ENCODE results near the gene SLAMF8. TPM values are rescaled to one million over a fixed set of nuclear protein-coding genes. Genes with fewer than 3 reads are reported as not detected.

SLAMF8 gene
- polyA plus RNA-seq, 3 donors = 2.6 to 5.7 (median 5.7) TPM

GRCh38 chr1:159791461-159791860, 35.2 kb upstream of the SLAMF8 start:
- H3K36me3 Mint-ChIP-seq = no peaks in the 10 kb centered on the region
- no peak overlapping the region for H3K9ac ChIP-seq (ENCODE audit: insufficient read depth, low read length, poor library complexity, severe bottlenecking)
- no peaks in the 10 kb centered on the region for H3K4me1 Mint-ChIP-seq
- H2AFZ ChIP-seq (ENCODE audit: insufficient read depth, low read depth, low read length, poor library complexity, severe bottlenecking) = no peak overlapping the region
- H3K4me3 ChIP-seq (replicated peaks in 1 of 3; ENCODE audit: low read depth in 2 of 3, low read length in 3 of 3) = no peak overlapping the region
- no peak overlapping the region for H3K27ac ChIP-seq (ENCODE audit: low read depth in 1 of 2, low read length in 2 of 2)
- no peaks in the 10 kb centered on the region for H3K4me1 ChIP-seq (ENCODE audit: control insufficient read depth in 1 of 2, insufficient read depth in 2 of 2, low read length in 2 of 2)
- no peak for DNase-seq
- no peak overlapping the region for H3K27ac Mint-ChIP-seq
- H3K79me2 ChIP-seq (ENCODE audit: insufficient read depth, low read length) = no peaks in the 10 kb centered on the region
- intact Hi-C loops (cut with micrococcal nuclease) = no loop called here
- no peak overlapping the region for H3K4me2 ChIP-seq (replicated peaks; ENCODE audit: extremely low read depth, low read length, poor library complexity, severe bottlenecking)
- no peak overlapping the region for H3K4me3 Mint-ChIP-seq
- WGBS (ENCODE audit: insufficient coverage) = 38% methylated on average over 3 of the region's 3 CpGs
- H3K27me3 ChIP-seq (ENCODE audit: control insufficient read depth in 2 of 2, insufficient read depth in 2 of 2, low read length in 2 of 2) = peaks cover 0 to 11% of the 10 kb centered on the region in 2 donors
- H3K9me3 Mint-ChIP-seq = no peaks in the 10 kb centered on the region
- no peaks in the 10 kb centered on the region for H3K36me3 ChIP-seq (replicated peaks in 1 of 2; ENCODE audit: control insufficient read depth in 1 of 2, insufficient read depth in 2 of 2, low read length in 2 of 2)
- TF ChIP-seq, protein P1, sequence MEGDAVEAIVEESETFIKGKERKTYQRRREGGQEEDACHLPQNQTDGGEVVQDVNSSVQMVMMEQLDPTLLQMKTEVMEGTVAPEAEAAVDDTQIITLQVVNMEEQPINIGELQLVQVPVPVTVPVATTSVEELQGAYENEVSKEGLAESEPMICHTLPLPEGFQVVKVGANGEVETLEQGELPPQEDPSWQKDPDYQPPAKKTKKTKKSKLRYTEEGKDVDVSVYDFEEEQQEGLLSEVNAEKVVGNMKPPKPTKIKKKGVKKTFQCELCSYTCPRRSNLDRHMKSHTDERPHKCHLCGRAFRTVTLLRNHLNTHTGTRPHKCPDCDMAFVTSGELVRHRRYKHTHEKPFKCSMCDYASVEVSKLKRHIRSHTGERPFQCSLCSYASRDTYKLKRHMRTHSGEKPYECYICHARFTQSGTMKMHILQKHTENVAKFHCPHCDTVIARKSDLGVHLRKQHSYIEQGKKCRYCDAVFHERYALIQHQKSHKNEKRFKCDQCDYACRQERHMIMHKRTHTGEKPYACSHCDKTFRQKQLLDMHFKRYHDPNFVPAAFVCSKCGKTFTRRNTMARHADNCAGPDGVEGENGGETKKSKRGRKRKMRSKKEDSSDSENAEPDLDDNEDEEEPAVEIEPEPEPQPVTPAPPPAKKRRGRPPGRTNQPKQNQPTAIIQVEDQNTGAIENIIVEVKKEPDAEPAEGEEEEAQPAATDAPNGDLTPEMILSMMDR (IDR thresholded peaks at IDR 0.05) = no peak
- H4K20me1 ChIP-seq (ENCODE audit: insufficient read depth, low read length) = no peaks in the 10 kb centered on the region
- H3K27me3 Mint-ChIP-seq (ENCODE audit: low read depth in 3 of 3) = peaks cover 0 to 10% (median 5%) of the 10 kb centered on the region in 3 donors
- H3K9me3 ChIP-seq (replicated peaks in 1 of 2; ENCODE audit: control insufficient read depth in 1 of 2, insufficient read depth in 1 of 2, low read length in 2 of 2) = no peaks in the 10 kb centered on the region

GRCh38 chr1:159795534-159795933, 31.1 kb upstream of the SLAMF8 start:
- intact Hi-C loops (cut with micrococcal nuclease) = no loop called here
- Histone ChIP-seq H3K9me3 (replicated peaks in 1 of 2; ENCODE audit: control insufficient read depth in 1 of 2, insufficient read depth in 1 of 2, low read length in 2 of 2) (no peaks in the 10 kb centered on the region), H3K27ac (ENCODE audit: low read depth in 1 of 2, low read length in 2 of 2) (no peak overlapping the region), H3K36me3 (replicated peaks in 1 of 2; ENCODE audit: control insufficient read depth in 1 of 2, insufficient read depth in 2 of 2, low read length in 2 of 2) (no peaks in the 10 kb centered on the region), H3K79me2 (ENCODE audit: insufficient read depth, low read length) (no peaks in the 10 kb centered on the region), H3K4me3 (replicated peaks in 1 of 3; ENCODE audit: low read depth in 2 of 3, low read length in 3 of 3) (no peak overlapping the region), H3K4me2 (replicated peaks; ENCODE audit: extremely low read depth, low read length, poor library complexity, severe bottlenecking) (no peak overlapping the region), H4K20me1 (ENCODE audit: insufficient read depth, low read length) (no peaks in the 10 kb centered on the region), H2AFZ (ENCODE audit: insufficient read depth, low read depth, low read length, poor library complexity, severe bottlenecking) (no peak overlapping the region), H3K4me1 (ENCODE audit: control insufficient read depth in 1 of 2, insufficient read depth in 2 of 2, low read length in 2 of 2) (peaks cover 6% of the 10 kb centered on the region in 2 donors), H3K9ac (ENCODE audit: insufficient read depth, low read length, poor library complexity, severe bottlenecking) (no peak overlapping the region), H3K27me3 (ENCODE audit: control insufficient read depth in 2 of 2, insufficient read depth in 2 of 2, low read length in 2 of 2) (peaks cover 0 to 11% of the 10 kb centered on the region in 2 donors)
- Mint-ChIP-seq H3K27ac (no peak overlapping the region), H3K4me3 (no peak overlapping the region), H3K9me3 (no peaks in the 10 kb centered on the region), H3K27me3 (ENCODE audit: low read depth in 3 of 3) (peaks cover 9 to 15% (median 10%) of the 10 kb centered on the region in 3 donors), H3K4me1 (peaks cover 10% of the 10 kb centered on the region), H3K36me3 (no peaks in the 10 kb centered on the region)
- WGBS (ENCODE audit: insufficient coverage) = 84% methylated on average over 5 of the region's 5 CpGs
- TF ChIP-seq, protein P1 (IDR thresholded peaks at IDR 0.05) = no peak
- DNase-seq = no peak

All from CD14-positive monocyte (primary cell).